AG04449 (cell line): ENCODE results near the gene ACP4.

Experiments used
- CTCF ChIA-PET: fragments of 350-600 bp; formaldehyde crosslinking; extraction: SDS; loops from one replicate; lab custom pipeline; 2021; ENCODE audit warnings: antibody characterized with exemption; lab: Yijun Ruan, JAX
- POLR2A ChIA-PET: fragments of 400-600, 350-600 bp; formaldehyde crosslinking; extraction: SDS; loops from one replicate; lab custom pipeline; 2020; ENCODE audit warnings: antibody characterized with exemption, inconsistent platforms; lab: Yijun Ruan, JAX
- DNase-seq: peaks from one replicate; pipeline ENCODE4 v3.0.0-alpha.2; 2010; ENCODE audit warnings: low read depth, low spot score
- H3K4me3 ChIP-seq: 2 replicates; pipeline ENCODE4 v1.5.1; 2011; ENCODE audit warnings: low read depth, mild to moderate bottlenecking, control low read depth, low read length
- TF ChIP-seq, protein P1 (sequence below): IDR thresholded peaks from one replicate; pipeline ENCODE4 v1.5.1; 2011; ENCODE audit warnings: mild to moderate bottlenecking, moderate library complexity, low read length, control low read depth, inconsistent platforms; ENCODE audit not compliant: insufficient read depth; ENCODE audit errors: missing control alignments

ACP4 gene

DNA sequence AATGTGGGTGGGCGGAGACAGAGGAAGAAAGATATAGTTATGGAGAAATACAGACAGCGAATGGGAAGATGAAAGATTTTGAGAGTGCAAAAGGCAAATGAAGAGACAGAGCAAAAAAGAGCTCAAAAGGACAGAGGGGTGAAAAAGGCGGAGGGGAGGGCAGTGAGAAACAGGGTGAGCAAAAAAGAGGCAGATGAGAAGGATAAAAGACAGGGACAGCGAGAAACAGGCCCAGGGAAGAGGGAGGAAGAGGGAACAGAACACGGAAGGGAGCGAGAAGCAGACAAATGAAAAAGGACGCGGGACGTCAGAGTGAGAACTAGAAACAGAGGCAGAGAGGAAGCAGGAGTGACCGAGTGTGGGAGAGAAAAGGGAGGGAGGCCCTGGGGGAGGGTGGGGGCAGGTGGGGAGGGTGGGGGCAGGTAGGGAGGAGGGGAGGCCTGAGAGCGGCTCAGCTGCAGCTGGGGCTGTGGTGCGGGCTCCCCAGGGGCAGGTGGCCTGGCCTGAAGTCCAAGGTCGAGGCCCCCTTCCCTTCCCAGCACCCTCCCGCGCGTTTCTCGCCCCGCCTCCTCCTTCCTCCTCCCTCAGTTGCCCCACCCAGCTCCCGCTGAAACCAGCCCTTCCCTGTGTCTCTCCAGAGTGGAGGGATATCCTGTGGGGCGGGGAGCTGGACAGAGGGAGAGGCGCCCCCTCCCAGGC, 30.5 kb downstream of the ACP4 start:
- DNase-seq: no peak
- CTCF ChIA-PET: no interaction called here
- TF ChIP-seq, protein P1, sequence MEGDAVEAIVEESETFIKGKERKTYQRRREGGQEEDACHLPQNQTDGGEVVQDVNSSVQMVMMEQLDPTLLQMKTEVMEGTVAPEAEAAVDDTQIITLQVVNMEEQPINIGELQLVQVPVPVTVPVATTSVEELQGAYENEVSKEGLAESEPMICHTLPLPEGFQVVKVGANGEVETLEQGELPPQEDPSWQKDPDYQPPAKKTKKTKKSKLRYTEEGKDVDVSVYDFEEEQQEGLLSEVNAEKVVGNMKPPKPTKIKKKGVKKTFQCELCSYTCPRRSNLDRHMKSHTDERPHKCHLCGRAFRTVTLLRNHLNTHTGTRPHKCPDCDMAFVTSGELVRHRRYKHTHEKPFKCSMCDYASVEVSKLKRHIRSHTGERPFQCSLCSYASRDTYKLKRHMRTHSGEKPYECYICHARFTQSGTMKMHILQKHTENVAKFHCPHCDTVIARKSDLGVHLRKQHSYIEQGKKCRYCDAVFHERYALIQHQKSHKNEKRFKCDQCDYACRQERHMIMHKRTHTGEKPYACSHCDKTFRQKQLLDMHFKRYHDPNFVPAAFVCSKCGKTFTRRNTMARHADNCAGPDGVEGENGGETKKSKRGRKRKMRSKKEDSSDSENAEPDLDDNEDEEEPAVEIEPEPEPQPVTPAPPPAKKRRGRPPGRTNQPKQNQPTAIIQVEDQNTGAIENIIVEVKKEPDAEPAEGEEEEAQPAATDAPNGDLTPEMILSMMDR: no peak
- H3K4me3 ChIP-seq: no peak overlapping the region
- POLR2A ChIA-PET: no interaction called here

DNA sequence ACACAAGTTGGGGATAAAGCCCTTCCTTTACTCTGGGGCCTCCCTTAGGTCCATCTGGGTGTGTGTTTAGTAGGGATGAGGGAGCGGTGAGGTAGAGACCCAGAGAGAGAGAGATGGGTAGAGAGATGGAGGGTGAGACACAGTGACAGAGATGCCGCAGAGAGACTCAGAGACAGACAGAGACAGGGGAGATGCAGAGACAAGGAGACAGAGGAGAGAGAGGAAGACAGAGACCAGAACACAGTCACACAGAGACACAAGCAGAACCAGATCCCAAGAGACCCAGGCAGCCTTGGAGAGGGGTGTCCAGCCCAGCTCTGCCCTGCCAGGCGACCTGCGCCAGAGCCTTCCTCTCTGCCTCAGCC, 31.0 kb downstream of the ACP4 start:
- no peak for DNase-seq
- no peak overlapping the region for H3K4me3 ChIP-seq
- POLR2A ChIA-PET: no interaction called here
- CTCF ChIA-PET: no interaction called here
- TF ChIP-seq, protein P1: no peak

DNA sequence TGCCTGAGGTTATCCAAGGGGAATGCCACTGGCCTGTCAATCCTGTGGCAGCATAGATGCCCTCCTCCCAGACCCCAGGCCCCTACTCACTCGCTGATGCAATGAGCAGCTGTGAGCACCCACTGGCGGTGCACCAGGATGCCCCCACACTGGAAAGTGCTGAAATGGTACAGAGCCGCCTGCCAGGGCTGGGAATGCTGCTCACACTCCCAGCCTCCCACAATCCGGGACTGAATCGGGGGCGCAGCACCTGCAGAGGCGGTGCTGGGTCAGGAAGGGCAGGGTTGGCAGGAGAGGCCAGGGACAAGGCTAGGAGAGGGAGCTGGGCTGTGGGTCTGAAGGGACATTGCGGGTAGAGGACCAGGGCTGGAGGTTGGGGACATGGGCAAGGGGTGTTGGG, 31.4 kb downstream of the ACP4 start:
- H3K4me3 ChIP-seq: no peak overlapping the region
- CTCF ChIA-PET: no interaction called here
- TF ChIP-seq, protein P1: no peak
- POLR2A ChIA-PET: no interaction called here
- no peak for DNase-seq

DNA sequence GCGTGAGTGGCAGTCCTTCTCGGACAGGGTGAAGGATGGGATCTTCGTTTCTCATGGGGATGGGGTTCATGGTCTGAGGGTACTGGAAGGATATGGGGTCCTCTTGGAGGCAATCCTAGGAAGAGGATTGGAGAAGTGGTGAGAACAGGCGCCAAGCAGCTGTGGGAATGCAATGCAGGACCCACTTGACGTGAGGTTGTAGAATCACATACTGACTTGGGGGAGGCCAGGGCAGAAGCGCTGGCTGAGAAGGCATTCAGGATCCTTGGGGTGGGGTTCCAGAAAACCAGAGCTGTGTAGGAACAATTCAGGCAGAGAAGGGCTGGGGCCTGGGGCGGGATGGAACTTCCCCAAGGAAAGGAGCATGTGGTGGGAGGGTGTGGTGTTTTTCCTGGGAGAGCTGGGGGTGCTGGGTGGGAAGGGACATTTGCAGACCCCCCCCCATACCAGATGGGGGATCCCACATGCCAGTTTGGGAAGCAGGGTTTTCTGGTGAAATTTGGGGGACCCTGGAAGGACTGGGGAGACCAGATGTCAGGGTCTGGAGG, 32.5 kb downstream of the ACP4 start:
- ChIA-PET CTCF (interaction anchor here (0.8 kb wide), 1 partner anchor 272 kb away, joined by 4 read pairs; no protein-coding TSS in a partner anchor), POLR2A (no interaction called here)

DNA sequence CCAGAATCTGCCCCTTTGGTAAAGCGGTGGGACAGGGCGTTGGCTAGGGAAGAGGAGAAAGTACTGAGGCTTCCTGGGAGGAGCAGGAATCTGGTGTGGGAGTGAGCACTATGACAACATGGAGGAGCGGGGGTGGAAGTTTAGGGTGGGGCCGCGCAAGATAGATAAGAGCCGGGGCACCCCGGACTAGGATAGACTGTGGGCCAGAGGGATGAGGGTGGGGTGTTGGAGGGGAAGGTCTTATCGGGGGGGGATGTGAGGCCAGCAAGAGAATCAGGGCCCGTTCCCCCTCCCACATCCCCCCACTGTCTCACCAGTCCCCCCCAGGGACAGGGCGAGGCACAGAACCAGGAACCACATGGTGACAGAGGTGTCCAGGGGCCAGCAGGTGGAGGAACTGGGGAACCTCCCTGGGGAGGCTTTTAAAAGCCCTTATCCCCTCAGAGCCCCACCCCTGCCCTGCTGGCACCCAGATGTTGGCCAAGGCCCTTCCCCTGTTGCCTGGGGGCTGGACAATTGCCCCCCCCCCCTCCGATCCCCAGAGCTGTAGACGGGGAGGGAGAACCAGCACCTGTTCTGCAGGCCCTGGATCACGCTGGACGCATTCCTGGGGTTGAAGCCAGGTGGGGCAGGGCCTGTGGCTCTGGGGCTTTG, 33.3 kb downstream of the ACP4 start, which contains the start of gene KLK1:
Gene KLK1 (minus strand): TSS at position 399 of the 654 bp plus-strand sequence. CDS start 39 bp downstream, at position 360.
- TF ChIP-seq, protein P1: no peak
- H3K4me3 ChIP-seq: no peak within 1 kb of the TSS
- ChIA-PET POLR2A (no interaction called here), CTCF (no interaction called here)
- DNase-seq: no peak

More for the DNA sequence above, 32.5 kb downstream of the ACP4 start:
- no peak for DNase-seq
- TF ChIP-seq, protein P1: no peak
- H3K4me3 ChIP-seq: no peak overlapping the region
